HG03469 (cell line): ENCODE results near the gene CAMSAP2.

Experiments used
- ATAC-seq: cut with Tn5 transposase; IDR thresholded peaks from one replicate; pipeline ENCODE4 v1.9.1; 2021; ENCODE audit warnings: mild to moderate bottlenecking, moderate library complexity, moderate number of reproducible peaks; ENCODE audit not compliant: unreplicated experiment

Gene CAMSAP2

DNA sequence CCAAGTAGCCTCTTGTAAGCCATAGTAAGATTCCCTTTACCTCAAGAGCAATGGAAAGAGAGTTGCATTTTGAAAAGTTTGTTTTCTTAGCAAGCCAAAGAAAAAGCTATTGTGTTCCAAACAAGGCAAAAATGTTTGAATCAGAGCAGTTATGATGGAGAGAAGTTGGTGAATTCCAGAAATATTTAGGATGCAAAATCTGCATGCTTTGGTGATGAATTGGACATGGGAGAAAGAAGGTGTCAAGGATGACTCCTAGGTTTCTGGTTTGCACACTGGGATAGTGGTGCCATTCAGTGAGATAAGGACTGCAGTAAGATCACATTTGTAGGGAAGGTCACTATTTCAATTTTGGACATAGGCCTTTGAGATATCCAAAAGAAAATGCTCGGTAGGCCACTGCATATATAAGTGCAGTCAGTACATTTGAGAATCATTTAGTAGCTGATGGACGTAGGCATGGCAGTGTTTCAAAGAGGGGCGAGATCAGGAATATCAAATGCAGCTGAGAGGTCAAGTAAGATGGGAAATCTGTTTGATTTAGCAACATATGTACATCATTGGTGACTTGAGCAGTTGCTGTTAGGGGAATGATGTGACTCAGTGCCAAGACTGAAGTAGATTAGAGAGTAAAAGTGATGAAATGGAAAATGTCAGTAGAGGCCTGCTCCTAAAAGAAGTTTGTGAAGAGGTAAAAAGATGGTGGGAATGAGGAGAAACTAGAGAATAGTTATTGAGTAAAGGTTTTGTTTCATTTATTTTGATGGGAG lies 100.2 kb downstream of the CAMSAP2 start:
- ATAC-seq, result no peak

DNA sequence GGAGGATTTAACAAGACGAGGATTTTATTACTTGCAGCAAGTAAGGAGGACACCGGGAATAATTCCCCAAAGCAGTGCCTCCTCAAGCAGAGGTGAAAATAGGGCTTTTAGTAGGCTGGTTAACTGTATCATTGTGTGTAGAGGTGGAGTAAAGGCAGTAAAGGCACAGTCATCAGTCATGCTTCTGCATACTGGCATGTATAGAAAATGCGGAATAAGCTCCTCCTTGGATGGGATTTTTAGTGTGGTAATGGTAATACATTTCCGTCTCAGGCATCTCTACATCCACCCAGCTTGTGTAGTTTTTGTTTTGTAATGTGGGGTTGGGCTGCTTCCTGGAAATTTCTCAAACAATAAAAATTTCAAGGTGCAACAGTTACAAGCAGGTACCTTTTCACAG lies 106.7 kb downstream of the CAMSAP2 start:
- no peak for ATAC-seq

GRCh38 chr1:200846398-200846797 lies 107.7 kb downstream of the CAMSAP2 start:
- no peak for ATAC-seq

DNA sequence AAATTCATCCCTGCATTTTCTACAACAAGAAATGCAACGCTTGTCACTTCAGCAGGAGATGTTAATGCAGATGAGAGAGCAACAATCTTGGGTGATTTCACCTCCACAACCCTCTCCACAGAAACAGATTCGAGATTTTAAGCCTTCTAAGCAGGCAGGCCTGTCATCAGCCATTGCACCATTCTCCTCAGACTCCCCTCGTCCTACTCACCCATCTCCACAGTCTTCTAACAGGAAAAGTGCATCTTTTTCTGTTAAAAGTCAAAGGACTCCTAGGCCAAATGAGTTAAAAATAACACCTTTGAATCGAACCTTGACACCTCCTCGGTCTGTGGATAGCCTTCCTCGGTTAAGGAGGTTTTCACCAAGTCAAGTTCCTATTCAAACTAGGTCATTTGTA lies 110.7 kb downstream of the CAMSAP2 start:
- no peak for ATAC-seq

DNA sequence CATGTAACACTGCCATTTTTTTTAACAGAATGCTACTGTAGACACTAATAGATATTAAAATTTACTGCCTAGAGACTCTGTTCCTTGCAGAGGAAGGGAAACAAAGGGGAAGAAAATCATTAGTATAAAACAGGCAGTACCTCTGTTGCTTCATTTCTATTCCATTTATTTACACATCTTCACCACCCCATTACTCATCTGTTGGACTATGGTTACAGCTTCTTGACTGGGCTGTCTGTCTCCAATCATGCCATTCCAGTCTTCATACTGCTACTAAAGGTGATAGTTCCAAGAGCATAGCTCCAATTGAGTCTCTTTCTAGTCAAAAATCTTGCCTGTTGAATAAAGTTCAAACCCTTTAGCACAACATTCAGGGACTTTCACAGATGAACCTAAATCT lies 111.9 kb downstream of the CAMSAP2 start:
- ATAC-seq, result no peak

DNA sequence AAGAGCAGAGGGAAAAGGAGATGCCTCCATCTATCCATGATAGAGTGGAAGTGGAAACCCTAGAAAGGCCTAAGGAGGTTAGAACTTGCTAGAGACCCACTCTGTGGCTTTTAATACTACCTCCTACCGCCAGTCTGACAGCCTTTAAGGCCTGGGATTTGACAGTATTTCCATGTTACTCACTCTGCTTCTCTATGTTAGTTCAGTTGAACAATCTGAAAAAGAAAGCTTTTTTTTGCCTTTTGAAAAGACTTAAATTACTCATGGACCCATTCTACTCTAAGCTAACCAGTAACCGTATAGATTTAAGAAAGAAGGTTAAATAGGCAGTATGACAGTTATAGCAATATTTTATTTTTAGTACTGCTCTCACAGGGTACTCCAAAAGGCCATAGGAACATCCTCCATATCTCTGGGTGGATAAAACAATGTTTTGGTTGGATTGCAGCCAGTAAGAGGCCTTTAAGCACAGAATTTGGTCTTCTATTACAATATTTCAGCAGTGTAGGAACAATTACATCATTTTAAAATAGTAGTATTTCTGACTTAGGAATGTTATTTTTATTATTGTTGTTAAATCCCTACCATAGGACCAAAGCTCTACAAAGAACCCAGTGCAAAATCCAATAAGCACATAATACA lies 118.1 kb downstream of the CAMSAP2 start:
- ATAC-seq, result no peak

- ATAC-seq, result no peak
These were observed 119.1 kb downstream of the CAMSAP2 start for GRCh38 chr1:200857804-200858203.

DNA sequence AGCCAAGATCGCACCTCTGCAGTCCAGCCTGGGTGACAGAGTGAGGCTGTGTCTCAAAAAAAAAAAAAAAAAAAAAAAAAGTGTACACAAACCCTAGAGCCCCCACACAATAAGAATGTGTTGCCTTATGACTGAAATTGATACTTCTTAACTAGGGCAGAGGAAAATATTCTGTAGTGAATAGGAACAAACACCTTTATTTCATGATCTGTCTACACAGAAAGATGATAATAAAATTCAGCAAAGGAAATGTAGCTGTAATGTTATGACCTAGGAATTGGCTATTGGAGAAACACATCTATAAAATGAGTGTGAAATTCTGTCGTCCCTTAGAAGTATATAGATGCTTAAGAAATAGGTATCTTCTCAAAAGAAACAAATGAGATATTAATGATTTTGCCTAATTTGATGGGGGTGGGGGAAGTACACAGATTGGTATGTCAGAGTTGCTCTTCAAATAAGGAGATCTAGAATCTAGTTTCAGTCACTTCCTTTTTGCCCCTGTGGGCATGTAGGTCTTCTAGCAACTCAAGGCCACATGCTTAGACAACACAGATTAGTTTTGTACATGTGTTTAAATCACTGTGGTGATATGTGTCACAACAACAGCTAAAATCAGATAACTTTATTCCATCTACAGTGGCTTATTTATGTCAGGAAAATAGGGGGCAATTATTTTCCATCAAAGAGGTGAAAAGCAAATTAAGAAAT lies 123.4 kb downstream of the CAMSAP2 start:
- ATAC-seq, result no peak

GRCh38 chr1:200862713-200863415 lies 124.2 kb downstream of the CAMSAP2 start:
- ATAC-seq, result no peak

DNA sequence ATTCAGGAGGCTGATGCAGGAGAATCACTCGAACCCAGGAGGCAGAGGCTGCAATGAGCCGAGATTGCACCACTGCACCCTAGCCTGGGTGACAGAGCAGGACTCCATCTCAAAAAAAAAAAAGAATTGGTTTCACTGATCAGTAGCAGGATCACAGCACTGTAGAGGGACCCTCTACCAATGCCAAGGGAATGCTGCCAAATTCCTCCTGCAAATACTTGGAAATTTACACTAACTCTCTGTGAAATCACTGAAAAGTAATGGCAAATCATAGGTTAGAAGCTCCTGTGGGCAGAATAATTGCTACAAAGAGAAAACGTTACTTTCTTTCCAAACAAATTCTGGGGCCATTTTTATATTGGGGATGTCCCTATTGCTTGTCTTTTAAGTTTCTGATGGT lies 127.4 kb downstream of the CAMSAP2 start:
- ATAC-seq, result no peak

DNA sequence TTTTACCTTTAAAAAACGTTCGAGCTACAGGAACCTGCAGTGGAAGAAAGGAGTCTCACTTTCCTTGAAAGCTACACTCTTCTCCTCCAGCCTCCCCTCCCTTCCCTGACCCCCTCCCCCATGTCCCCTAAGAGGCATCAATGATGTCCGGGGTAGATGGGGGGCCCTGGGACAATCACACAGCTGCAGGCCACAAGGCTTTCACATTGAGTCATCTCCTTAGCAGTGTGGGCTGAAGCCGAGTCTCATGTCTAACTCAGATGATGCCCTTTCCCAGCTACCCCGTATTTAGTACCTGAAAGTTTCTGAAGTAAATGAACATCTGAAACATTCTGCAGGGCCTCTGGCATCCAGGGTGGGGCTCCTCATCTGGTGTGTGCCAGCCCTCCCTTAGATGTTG lies 127.8 kb downstream of the CAMSAP2 start:
- peak; percentile 79 for ATAC-seq

DNA sequence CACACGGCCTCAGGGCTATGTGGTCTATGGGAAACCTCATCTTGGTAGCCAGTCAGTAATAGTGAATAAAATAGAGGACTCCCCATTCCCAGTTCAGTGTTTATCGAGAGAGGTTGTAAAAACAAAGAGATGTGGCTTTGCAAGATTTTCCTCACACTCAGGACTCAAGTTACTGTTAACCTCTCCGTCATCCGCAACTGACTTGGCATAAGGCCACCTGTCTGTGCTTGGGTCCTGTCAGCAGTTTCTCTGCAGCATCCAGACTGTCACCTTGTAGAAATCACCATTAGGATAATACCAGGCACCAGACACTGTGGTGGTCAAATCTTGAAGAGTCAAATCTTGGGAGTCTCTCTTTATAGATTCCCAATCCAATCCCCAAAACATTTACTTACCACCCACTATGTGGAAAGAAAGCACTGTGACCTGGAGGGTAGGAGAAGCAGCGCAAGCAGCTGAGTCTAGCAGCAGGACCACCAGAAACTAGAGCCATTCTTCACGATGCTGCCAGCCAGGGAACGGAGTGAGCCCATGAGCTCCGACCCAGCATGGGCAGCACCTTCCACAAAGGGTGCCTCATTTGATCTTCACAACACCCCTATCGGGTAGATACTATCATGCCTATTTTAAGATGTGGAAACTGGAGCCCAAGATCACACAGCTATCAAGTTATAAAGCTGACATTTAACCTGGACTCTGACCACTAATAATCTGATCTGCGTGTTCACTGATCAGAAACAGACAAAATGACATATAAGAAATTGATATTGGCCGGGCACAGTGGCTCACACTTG lies 128.5 kb downstream of the CAMSAP2 start:
- ATAC-seq, result peak; percentile 2

- ATAC-seq, result no peak
These were observed 130.7 kb downstream of the CAMSAP2 start for GRCh38 chr1:200869376-200869752.

DNA sequence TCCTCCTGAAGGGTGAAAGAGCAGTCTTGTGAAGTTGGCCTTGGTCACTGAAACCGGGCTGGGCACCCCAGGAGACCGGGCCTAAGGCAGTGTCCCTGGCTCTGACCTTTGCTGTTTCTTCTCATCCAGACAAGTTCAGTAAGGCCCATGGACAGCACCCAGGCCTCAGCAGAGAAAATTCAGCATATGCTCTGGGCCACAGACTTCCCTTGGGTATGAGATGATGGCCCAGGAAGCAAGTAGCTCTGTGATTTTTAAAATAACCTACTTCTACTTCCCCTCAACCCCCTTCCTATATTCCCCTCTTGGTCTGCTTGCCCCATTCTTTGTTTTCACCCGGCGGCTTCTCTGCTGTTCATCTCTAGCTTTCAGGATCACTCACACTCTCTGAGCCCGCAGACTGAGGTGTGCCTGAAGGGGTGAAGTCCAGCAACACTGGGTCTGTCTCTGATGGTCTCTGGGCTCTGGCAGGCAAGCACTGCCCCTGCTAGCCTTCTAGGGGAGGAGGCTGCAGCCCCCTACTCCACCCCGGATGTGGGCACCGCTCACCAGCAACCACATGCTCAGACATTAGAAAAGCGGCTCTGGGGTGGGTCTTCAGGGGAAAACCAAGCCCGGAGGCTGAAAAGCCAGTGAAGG lies 131.2 kb downstream of the CAMSAP2 start:
- peak; percentile 30 for ATAC-seq

DNA sequence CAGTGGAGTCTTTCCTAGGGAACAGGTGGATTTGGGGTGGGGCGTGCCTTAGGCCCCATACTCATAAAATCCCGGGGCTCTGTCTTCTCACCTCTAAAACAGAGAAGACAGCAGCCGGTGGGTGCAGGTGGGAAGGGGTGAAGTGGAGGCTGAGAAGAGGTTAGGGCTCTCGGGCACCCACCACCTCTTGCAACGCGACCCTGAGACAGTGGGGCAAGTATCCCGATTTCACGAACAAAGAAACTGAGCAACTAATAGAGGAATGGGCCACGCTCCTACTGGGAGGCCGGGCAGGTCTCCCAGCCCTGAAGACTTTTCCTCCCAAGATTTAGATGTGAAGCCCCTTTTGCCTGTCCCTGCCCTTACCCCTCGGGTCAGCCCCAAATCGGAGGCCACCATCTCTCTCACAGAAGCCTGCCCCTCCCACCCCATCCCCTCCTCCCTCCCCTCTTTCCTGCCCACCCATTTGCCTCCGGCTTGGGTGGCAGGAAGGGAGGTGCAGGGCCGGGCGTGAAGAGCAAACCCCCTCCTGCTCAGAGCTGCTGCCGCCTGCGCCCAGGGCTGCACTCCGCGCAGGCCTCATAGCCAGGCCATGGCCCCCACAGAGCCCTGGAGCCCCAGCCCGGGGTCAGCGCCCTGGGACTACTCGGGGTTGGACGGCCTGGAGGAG lies 133.9 kb downstream of the CAMSAP2 start, which contains the start of gene GPR25:
Gene GPR25 (plus strand): TSS at position 536 of the 670 bp plus-strand sequence. CDS start 57 bp downstream, at position 593.
- no peak for ATAC-seq

- ATAC-seq, result no peak
These were observed 134.5 kb downstream of the CAMSAP2 start for GRCh38 chr1:200873116-200873670.

DNA sequence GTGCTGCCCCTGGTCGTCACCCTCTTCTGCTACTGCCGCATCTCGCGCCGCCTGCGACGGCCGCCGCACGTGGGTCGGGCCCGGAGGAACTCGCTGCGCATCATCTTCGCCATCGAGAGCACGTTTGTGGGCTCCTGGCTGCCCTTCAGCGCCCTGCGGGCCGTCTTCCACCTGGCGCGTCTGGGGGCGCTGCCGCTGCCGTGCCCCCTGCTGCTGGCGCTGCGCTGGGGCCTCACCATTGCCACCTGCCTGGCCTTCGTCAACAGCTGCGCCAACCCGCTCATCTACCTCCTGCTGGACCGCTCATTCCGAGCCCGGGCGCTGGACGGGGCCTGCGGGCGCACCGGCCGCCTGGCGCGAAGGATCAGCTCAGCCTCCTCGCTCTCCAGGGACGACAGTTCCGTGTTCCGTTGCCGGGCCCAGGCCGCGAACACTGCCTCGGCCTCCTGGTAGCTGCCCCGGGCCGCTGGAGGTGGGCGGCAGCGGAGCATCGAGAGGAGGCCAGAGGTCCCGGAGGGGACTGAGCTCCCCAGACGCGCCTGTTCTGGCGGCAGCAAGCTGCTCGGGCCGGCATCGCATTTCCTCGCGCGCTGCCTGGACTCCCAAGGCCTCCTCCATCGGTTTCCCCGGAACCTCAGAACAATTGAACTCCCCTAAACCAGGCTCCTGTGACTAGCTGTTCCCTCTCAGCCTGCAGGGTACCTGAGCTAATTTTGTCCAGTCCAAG lies 135.1 kb downstream of the CAMSAP2 start:
- no peak for ATAC-seq

DNA sequence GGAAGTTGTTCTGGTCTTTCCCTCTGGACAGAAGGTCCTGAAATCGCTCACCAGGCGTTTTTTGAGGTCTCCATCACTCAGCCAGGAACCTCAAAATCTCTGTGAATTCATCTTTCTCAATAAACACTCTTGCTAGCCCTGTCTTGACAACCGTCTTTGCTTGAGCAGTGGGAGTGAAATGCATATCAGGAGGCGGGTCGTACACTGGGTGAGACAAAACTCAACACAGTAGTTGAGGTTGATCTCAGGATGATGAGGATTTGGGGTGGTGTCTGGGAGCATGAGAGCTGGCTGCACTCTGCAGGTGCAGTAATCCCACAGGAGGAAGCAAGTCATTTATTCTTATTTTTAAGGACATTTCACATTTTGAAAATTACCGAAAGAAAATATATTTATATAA lies 136.0 kb downstream of the CAMSAP2 start:
- no peak for ATAC-seq
